NCI-H345 treated with DMSO at 0.1 percent for 48 hours (cell line): Measurements from ENCODE around the gene CLTCL1.
"Not testable (repeated sequence)": the region's sequence is repeated elsewhere in the genome, so short reads cannot be mapped to it uniquely, and the experiment has no call there.

Experiments used
- DNase-seq: peaks from one replicate; lab custom pipeline; 2025; ENCODE audit not compliant: unreplicated experiment; lab: John Stamatoyannopoulos, UW

The CLTCL1 gene

GRCh38 chr22:19177164-19178064 lies 114.1 kb downstream of the CLTCL1 start:
- DNase-seq: no peak

GRCh38 chr22:19176732-19177131 lies 114.8 kb downstream of the CLTCL1 start:
- DNase-seq: no peak

GRCh38 chr22:19176175-19176643 lies 115.3 kb downstream of the CLTCL1 start:
- DNase-seq: no peak

- DNase-seq: no peak
Observed at GRCh38 chr22:19175602-19176174, 115.8 kb downstream of the CLTCL1 start.

- no peak for DNase-seq
Observed at GRCh38 chr22:19175026-19175601, 116.4 kb downstream of the CLTCL1 start.

- no peak for DNase-seq
Observed at GRCh38 chr22:19174106-19175025, 117.2 kb downstream of the CLTCL1 start.

- DNase-seq: no peak
Observed at GRCh38 chr22:19173047-19174035, 118.2 kb downstream of the CLTCL1 start.

- no peak for DNase-seq
Observed at GRCh38 chr22:19172213-19173046, 119.1 kb downstream of the CLTCL1 start.

- DNase-seq: no peak
Observed at GRCh38 chr22:19169947-19170318, 121.6 kb downstream of the CLTCL1 start.

- no peak for DNase-seq
Observed at GRCh38 chr22:19169002-19169946, 122.2 kb downstream of the CLTCL1 start.

GRCh38 chr22:19168088-19168890 lies 123.2 kb downstream of the CLTCL1 start:
- no peak for DNase-seq

- no peak for DNase-seq
Observed at GRCh38 chr22:19167106-19167869, 124.2 kb downstream of the CLTCL1 start.

- no peak for DNase-seq
Observed at GRCh38 chr22:19166421-19166820, 125.1 kb downstream of the CLTCL1 start.

GRCh38 chr22:19164425-19164824 lies 127.1 kb downstream of the CLTCL1 start:
- DNase-seq: no peak

GRCh38 chr22:19158649-19159048 lies 132.9 kb downstream of the CLTCL1 start:
- DNase-seq: not testable (repeated sequence)

GRCh38 chr22:19156109-19156508 lies 135.4 kb downstream of the CLTCL1 start:
- not testable (repeated sequence) for DNase-seq
